GM18519 (cell line): ENCODE measurements around the gene BAZ1B.
"Not testable (repeated sequence)": the region's sequence is repeated elsewhere in the genome, so short reads cannot be mapped to it uniquely, and the experiment has no call there.

ENCODE experiments used
- ATAC-seq: cut with Tn5 transposase; IDR thresholded peaks from one replicate; pipeline ENCODE4 v1.9.1; 2021; ENCODE audit warnings: mild to moderate bottlenecking, moderate library complexity; ENCODE audit not compliant: unreplicated experiment, low FRiP score

Gene BAZ1B

DNA sequence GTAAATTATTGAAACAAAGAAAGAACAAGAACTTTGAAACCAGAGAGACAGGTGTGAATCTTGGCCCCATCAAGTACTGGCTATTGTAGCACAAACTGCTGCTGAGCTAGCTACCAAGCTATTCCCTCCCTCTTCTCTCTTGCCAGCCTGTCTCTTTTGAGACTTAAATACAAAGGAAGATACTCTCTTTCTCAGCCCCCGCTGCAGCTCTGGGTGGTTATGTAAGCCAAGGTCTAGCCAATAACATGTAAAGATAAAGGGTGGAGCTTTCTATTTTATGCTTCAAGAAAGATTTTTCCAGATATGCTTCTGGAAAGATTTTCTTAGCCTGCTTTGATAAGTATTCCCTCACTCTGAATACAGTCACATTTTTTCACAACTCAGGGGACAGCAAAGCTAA, 17.2 kb downstream of the BAZ1B start:
- no peak for ATAC-seq

DNA sequence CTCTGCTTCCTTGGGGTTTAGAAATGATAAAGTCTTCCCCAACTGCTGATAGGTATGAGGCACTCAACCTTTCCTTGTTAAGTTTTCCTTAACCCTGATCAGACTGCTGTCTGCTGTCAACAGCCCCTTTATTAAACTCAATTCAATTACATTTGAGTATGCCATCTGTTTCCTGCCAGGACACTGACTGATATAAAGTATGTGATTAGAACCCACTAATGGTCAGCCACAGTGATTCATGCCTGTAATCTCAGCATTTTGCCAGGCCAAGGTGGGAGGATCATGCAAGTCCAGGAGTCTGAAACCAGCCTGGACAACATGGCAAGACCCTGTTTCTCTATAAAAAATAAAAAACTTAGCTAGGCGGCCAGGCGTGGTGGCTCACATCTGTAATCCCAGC, 18.1 kb downstream of the BAZ1B start:
- no peak for ATAC-seq

DNA sequence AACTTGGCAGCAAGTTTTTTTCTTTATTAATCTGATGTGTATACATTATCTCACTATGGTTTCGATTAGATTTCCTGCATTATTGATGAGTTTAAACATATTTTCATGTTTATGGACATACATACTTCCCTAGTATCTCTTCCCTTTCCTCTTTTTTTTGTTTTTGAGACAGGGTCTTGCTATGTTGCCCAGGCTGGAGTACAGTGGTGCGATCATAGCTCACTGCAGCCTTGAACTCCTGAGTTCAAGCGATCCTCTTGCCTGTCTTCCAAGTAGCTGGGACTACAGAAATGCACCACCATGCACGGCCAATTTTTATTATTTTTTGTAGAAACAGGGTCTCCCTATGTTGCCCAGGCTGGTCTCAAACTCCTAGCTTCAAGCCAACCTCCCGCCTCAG, 18.9 kb downstream of the BAZ1B start:
- no peak for ATAC-seq

DNA sequence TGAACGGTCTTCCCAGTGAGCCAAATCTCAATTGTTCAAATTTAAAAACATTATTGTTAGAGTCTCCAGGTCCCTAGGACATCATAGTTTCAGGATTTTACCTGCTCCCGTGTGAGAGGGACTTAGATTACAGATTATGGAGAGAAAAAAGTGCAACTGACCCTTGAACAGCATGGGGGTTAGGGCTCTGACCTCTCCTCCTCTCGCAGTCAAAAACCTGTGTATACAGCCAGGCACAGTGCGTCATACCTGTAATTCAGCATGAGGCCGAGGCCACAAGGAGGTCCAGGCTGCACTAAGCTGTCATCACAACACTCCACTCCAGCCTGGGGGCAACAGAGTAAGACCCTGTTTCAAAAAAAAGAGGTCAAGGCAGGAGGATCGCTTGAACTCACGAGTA, 25.5 kb downstream of the BAZ1B start:
- ATAC-seq, result no peak

DNA sequence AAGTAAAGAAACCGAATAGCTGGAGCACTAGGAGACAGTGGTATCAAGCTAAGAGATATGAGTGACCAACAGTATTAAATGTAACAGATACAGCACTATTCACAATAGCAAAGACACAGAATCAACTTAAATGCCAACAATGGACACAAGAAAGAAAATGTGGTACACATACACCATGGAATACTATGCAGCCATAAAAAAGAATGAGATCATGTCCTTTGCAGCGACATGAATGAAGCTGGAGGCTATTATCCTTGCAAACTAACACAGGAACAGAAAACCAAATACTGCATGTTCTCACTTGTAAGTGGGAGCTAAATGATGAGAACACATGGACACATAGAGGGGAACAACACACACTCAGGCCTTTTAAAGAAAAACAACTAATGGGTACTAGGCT, 26.6 kb downstream of the BAZ1B start:
- not testable (repeated sequence) for ATAC-seq

DNA sequence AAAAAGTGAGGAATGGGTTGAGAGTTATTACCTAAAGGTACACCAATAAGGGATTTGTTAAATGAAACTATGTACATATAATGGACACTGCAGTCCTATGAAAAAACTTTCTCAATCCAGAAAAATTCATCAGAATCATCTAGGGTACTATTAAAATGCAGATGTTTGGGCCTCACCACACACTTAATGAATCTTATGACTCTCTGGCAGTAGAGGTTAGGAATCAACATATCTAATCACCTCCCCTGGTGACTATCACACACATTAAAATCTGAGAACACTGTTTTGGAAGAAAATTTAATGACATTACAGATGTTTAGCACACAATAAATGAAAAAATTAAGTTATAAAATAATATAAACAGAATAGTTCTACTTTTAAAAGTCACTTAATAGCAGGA, 32.1 kb downstream of the BAZ1B start:
- no peak for ATAC-seq

DNA sequence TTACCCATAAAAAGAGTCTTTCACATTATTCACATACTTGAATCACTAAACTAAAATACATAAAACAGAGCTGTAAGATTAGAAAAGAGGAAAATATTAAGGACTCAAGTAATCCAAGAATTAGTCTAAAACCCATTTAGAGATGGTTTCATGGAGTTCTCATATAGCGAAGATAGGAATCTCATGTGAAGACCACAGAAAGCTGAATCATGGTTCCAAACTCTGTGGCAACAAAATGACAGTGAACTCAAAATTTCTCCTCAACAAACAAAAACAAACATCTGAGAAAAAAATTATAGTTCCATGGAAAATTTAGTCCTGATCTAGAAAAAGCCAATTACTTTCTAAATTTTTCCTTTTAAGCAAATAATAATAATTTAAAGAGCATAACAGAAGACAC, 34.6 kb downstream of the BAZ1B start:
- ATAC-seq, result no peak

DNA sequence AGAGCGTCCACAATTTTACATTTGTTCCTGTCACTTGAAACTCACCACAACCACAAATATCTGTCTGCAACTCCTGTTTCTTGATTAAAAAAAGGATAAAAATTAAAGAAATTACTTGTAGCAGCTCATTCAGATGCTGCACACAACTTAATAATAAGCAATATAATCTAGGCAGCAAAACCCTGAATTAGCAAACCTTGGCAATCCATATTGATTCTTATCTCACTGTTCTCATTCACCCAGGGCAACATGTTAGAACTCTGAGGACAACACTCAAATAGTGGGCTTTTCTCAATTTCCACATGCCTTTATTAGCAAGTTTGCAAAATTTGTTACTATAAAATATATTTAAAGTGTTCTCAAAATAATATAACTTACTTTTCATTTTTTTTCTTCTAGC, 38.9 kb downstream of the BAZ1B start:
- no peak for ATAC-seq

DNA sequence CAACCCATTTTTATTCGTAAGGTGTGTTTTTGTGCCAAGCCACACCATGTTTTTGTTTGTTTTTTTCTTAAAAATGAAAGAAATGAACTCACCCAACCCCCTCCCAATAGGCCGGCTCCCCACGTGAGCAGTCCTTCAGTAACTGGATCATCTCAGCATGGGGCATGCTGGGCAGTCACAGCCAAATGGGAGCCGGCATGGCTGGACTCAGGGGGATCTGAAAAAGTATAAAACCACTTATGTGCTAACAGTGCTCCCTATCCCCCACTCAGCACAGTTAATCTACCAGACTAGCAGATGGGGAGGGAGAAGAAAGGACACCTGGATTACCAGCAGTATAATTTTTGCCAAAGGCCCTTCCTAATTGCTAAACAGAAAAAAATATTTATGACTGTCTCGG, 39.3 kb downstream of the BAZ1B start:
- ATAC-seq, result no peak

DNA sequence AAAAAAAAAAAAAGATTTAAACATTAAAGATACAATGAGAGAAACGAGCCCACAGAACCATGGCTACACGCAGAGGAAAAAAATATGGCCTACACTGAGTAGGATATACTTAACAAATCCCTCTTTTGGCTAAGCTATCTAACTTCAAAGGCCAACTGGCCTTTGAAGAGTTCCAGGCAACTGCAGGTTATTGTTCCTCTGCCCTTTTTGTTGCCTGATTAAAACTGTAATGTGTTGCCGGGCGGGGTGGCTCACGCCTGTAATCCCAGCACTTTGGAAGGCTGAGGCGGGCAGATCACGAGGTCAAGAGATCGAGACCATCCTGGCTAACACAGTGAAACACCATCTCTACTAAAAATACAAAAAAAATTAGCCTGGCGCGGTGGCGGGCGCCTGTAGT, 40.6 kb downstream of the BAZ1B start:
- ATAC-seq, result not testable (repeated sequence)

DNA sequence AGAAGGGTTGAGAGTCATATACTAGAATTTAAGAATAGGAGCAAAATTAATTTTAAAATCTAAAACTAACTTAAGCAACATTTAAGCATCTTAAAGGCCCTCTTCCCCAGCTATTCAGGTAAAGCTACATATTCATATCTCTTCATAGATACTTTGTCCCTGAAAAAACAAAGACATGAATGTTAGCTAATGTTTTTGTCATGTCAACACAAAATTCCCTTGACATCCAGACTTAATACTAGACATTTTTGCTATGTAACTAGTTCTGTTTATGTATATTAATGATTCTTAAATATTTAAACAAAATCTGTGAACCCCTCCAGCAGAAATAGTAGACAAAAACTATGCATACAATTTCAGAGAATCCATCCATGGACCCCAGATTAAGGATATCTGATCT, 43.5 kb downstream of the BAZ1B start:
- no peak for ATAC-seq

DNA sequence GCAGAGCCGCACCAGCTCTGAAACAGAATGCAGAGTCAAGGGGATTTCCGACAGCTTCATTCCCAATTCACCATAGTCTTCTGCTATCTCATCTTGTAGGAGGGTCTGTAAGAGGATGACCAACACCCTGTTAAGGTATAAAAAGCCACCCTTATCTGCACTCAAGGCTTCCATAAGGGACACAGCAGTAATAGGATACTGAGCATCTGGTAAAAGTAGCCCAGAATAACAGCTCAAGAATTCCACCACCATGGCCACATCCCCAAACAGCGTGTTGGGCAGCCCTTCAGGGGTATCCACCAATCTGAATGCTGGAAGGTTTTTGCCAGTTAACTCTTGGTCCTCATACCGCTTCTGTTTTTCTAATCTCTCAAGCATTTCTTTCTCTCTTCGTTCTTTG, 44.7 kb downstream of the BAZ1B start:
- ATAC-seq, result no peak

DNA sequence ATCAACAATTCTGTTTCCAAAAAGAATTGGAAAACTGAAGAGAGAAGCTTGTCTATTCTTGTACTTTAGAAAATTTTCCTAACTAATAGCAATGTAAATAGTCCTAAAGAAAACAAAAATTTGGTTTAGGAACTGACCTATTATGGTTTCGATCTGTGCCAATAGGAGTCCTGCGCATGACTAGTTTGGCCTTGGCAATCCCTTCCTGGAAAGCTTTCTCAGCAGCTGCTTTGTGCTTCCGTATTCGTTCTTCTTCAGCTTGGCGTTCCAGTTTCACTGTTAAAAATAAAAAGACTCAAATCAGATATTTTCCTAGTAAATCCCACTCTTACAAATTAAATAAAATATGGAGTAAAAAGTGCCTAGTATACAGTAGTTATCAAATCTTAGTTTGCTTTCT, 51.9 kb downstream of the BAZ1B start:
- ATAC-seq, result no peak

DNA sequence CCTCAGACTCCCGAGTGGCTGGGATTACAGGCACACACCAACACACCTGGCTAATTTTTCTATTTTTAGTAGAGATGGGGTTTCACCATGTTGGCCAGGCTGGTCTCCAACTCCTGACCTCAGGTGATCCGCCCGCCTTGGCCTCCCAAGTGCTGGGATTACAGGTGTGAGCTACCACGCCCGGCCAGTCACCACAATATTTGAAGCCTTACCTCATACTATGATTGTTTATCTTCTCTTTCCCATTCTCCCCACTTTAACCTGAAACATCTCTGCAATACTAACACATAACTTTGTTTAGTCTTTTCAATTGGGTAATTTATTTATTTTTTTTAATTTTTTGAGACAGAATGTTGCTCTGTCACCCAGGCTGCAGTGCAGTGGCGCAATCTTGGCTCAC, 55.0 kb downstream of the BAZ1B start:
- not testable (repeated sequence) for ATAC-seq

DNA sequence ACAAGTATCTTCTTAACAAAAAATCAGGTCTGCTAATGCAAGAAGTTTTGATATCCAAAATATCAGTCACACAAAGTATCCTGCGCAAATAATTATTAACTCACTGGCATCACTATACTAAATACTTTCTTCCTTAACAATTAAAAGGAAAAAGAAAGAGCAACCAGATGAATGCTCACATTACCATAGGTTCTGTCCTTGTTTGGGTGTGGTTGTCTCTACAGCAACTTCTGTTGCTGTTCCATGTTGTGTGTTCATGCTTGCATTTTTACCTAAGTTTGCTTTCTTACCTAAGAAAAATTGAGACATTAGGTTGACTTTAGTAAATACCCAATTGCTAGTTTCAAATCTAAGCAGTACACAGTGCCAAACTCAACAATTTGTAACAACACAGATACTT, 56.0 kb downstream of the BAZ1B start:
- no peak for ATAC-seq

DNA sequence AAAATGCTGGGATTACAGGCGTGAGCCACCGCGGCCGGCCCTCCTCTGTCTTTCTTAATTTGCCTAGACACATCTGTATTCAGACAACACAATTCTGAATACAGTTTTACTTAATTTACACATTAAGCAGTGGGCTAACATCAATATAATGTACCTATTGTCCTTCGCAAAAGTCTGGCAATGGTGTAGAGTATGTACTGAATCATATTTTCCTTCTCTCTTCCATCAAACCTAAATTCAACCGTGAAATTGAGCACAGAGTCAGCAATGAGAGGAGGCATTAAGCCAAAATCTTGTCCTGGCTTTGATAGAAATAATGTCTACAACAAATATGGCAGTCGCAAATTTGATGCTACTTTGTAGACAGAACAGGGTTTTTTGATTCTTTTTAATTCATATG, 58.1 kb downstream of the BAZ1B start:
- no peak for ATAC-seq

DNA sequence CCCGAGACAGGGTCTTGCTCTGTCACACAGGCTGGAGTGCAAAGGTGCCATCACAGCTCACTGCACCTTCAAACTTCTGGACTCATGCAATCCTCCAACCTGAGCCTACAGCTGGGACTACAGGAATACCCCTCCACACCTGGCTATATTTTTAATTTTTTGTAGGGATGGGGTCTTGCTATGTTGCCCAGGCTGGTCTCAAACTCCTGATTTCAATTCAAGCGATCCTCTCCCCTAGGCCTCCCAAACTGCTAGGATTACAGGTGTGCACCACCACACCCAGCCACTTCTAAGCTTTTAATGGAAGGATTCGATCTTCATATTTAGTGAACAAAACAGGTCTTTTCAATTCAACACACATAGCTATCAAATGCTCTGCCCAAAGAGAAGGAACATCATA, 58.8 kb downstream of the BAZ1B start:
- ATAC-seq, result no peak

DNA sequence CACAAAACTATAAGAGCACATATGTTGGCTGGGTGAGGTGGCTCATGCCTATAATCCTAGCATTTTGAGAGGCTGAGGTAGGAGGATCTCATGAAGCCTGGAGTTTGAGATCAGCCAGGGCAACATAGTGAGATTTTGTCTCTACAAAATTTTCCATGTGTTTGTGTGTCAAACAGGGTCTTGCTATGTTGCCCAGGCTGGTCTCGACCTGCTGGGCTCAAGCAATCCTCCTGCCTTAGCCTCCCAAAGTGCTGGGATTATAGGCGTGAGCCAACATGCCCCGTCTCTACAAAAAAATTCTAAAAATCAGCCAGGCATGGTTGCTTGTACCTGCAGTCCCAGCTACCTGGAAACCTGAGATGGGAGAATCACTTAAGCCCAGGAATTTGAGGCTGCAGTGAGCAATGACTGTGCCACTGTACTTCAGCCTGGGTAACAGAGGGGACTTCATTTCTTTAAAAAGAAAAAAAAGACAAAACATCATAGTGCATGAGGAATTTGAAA, 60.3 kb downstream of the BAZ1B start:
- ATAC-seq, result no peak

DNA sequence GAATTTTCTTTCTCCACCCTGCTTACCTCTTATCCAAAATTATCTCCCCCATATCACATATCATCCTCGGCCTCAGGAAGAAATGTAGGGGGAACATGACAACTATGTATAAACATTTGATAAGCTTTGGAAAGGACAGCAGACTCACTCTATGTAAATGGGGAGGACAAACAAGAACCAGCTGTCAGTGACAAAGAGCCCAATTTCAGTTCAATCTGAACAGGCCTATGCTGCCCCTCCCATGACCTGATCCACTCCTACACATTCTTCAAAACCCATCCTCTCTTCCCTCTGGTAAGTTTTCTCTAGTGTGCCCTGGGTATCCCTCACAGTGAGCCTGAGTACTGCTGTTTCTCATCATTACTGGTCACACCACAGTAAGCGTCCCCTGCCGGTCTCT, 67.7 kb downstream of the BAZ1B start:
- no peak for ATAC-seq

DNA sequence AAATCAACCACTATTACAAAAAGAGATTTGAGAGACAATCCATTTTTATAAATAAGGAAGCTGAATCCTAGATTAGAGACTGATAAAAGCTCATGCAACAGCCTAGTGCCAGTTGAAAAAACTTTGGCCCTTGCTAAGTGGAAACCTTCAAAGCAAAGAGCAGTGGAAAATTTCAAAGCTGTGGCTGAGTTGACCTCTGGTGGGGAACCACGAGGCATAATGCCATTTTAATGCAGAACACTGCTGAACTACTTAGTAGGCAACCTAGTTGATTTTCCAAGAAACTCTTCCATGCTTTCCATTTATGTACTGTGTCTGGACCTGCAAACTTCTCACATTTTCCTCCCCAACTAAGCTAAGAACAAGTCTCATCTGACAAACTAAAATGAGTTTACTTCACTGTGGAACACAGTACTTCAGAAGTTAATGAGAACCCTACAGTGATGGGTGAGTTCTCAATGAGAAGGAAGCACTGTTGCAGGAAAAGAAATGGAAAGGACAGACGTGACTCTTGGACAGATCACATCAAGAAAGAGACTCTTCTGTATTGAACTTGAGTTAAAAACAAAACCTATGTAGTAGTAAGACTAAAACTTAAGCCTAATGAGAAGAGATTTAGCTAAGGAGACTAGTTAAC, 69.0 kb downstream of the BAZ1B start:
- no peak for ATAC-seq

DNA sequence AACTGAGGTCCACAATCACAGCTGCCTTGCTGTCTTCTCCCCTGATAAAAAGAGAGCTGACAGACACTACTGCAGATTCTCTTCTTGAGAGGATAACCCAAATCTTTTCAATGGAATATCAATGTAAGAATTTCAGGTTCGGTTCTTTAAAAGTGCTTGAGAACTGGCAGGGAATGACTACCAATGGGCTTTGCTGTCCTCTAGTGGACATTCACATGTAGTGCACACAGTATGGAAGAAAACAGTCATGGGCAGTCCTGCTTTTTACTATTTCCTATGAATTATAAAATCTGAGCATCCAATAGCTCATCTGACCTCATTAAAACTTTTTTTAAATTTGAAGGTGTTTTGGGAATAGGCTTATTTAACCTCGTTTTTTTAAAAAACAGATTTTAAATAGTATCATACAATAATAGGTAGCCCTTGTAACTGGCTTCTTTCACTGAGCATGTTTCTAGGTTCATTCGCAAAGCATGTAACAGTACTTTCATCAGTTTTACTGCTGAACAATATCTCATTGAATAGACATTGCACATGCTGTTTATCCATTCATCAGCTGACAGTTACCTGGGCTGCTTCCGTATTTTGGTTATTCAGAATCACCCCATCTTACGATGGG, 70.2 kb downstream of the BAZ1B start:
- no peak for ATAC-seq

DNA sequence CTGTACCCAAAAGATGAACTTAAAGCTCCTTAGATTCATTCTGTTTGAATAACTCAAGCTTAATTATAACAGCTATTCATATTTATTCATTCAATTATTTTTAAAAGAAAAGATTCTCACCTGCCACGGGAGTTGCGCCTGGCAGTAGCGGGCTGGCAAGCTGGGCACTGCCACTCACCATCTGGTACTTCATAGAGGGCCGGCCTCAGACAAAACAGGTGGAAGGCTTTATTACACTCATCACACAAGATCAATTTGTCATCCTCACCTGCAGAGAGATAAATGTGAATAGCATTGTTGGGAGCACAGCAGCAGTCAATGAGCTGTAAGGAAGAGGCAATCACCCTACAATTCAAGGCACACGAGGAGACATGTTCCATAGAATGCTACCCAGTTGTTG, 72.7 kb downstream of the BAZ1B start:
- ATAC-seq, result no peak

DNA sequence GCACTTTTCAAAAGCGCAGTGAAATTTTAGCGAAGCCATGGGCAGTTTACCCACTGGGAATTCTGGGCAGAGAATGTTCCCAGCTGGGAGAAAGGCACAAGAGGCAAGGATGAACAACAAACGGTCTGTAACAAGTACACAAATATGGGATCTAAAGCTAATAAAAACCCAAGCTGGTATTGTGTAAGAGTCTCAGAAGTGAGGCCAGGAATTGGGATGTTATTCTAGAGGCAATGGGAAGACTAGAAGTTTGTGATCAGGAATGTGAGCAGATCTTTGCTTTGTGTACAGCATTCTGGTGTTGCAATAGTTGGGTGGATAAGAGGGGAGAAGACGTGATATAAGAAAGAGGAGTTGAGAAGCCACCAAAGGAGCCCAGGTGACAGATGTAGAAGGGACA, 73.5 kb downstream of the BAZ1B start:
- no peak for ATAC-seq
